ENCODE measurements around the gene SLC44A4.

DNA sequence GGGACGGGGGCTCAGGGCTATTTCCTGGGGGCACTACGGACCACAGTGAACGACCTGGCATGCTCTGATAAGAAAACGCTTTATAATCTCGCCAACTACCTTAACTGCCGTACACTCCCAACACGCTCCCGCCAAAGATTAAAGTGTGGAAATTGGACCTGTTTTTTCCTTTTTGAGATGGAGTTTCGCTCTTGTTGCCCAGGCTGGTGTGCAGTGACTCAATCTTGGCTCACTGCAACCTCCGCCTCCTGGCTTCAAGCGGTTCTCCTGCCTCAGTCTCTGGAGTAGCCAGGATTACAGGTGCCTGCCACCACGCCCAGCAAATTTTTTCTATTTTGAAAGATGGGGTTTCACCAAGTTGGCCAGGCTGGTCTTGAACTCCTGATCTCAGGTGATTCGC, 346 bp upstream of the SLC44A4 start:
- TF ChIP-seq POLR2H (tag; IDR thresholded peaks at IDR 0.05; ENCODE audit: low read depth): no peak
- no peak for TF ChIP-seq FOXK1 (CRISPR knock-in tag; IDR thresholded peaks at IDR 0.05; ENCODE audit: borderline replicate concordance)
- TF ChIP-seq YBX1 (IDR thresholded peaks at IDR 0.05): no peak
- 0 out of 2 replicates have a peak, but pooled peaks have one; percentile 26 for TF ChIP-seq POLR2A (conservative IDR thresholded peaks at IDR 0.05)
